Cerebellar cortex (tissue), 1 donor: ENCODE data around the gene PLXNA2.

Experiments used
- DNase-seq: peaks from one replicate; pipeline ENCODE4 v3.0.0-alpha.2; 2015; ENCODE audit warnings: low spot score

Gene PLXNA2

GRCh38 chr1:208203848-208204609, 40.2 kb downstream of the PLXNA2 start:
- DNase-seq: no peak

GRCh38 chr1:208203127-208203847, 40.9 kb downstream of the PLXNA2 start:
- no peak for DNase-seq

- DNase-seq: no peak
These were observed 41.7 kb downstream of the PLXNA2 start for GRCh38 chr1:208202333-208202995.

- DNase-seq: no peak
These were observed 43.0 kb downstream of the PLXNA2 start for GRCh38 chr1:208201229-208201628.

- no peak for DNase-seq
These were observed 44.1 kb downstream of the PLXNA2 start for GRCh38 chr1:208200116-208200515.

GRCh38 chr1:208198236-208198635, 45.9 kb downstream of the PLXNA2 start:
- DNase-seq: no peak

GRCh38 chr1:208194944-208195343, 49.2 kb downstream of the PLXNA2 start:
- DNase-seq: no peak

- DNase-seq: no peak
These were observed 51.2 kb downstream of the PLXNA2 start for GRCh38 chr1:208192995-208193394.

- peak; percentile 64 for DNase-seq
These were observed 53.4 kb downstream of the PLXNA2 start for GRCh38 chr1:208190784-208191183.

GRCh38 chr1:208189716-208190115, 54.5 kb downstream of the PLXNA2 start:
- no peak for DNase-seq

GRCh38 chr1:208189183-208189582, 55.0 kb downstream of the PLXNA2 start:
- DNase-seq: no peak

GRCh38 chr1:208188607-208189006, 55.6 kb downstream of the PLXNA2 start:
- DNase-seq: no peak

GRCh38 chr1:208187499-208188041, 56.6 kb downstream of the PLXNA2 start:
- no peak for DNase-seq

- no peak for DNase-seq
These were observed 58.4 kb downstream of the PLXNA2 start for GRCh38 chr1:208185801-208186231.

- no peak for DNase-seq
These were observed 59.1 kb downstream of the PLXNA2 start for GRCh38 chr1:208184966-208185654.

- peak; percentile 86 for DNase-seq
These were observed 59.9 kb downstream of the PLXNA2 start for GRCh38 chr1:208183977-208184911.

GRCh38 chr1:208182880-208183645, 61.1 kb downstream of the PLXNA2 start:
- DNase-seq: no peak

- DNase-seq: no peak
These were observed 62.8 kb downstream of the PLXNA2 start for GRCh38 chr1:208181364-208181763.

- DNase-seq: no peak
These were observed 63.8 kb downstream of the PLXNA2 start for GRCh38 chr1:208180421-208180820.

- DNase-seq: no peak
These were observed 64.2 kb downstream of the PLXNA2 start for GRCh38 chr1:208179961-208180409.
